ENCODE results near the gene KIAA1328.
A peak's percentile ranks its signal among the peaks of the same experiment; 100 is the strongest.

The KIAA1328 gene

DNA sequence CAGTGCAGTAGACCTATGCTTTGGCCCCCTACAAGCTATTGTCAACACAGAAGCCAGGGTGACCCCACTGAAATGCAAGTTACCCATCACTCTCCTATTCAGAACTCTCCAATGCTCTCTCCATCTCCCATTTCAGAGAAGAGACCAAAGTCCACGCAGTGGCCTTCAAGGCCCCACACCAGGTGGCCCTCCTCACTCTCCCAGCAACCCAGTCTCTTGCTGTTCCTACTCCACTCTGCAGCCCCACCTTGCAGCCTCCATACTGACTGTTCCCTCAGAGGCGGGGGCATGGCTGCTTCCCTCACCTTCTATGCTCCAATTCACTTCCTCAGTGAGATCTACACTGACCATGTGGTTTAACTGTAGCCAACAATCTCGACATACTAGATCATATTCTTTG, 423.4 kb downstream of the KIAA1328 start:
- no peak overlapping the region for H3K27ac ChIP-seq
- no peak for TF ChIP-seq ZFX (IDR thresholded peaks at IDR 0.05)
- TF ChIP-seq, protein P1, sequence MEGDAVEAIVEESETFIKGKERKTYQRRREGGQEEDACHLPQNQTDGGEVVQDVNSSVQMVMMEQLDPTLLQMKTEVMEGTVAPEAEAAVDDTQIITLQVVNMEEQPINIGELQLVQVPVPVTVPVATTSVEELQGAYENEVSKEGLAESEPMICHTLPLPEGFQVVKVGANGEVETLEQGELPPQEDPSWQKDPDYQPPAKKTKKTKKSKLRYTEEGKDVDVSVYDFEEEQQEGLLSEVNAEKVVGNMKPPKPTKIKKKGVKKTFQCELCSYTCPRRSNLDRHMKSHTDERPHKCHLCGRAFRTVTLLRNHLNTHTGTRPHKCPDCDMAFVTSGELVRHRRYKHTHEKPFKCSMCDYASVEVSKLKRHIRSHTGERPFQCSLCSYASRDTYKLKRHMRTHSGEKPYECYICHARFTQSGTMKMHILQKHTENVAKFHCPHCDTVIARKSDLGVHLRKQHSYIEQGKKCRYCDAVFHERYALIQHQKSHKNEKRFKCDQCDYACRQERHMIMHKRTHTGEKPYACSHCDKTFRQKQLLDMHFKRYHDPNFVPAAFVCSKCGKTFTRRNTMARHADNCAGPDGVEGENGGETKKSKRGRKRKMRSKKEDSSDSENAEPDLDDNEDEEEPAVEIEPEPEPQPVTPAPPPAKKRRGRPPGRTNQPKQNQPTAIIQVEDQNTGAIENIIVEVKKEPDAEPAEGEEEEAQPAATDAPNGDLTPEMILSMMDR (conservative IDR thresholded peaks at IDR 0.05) = no peak

DNA sequence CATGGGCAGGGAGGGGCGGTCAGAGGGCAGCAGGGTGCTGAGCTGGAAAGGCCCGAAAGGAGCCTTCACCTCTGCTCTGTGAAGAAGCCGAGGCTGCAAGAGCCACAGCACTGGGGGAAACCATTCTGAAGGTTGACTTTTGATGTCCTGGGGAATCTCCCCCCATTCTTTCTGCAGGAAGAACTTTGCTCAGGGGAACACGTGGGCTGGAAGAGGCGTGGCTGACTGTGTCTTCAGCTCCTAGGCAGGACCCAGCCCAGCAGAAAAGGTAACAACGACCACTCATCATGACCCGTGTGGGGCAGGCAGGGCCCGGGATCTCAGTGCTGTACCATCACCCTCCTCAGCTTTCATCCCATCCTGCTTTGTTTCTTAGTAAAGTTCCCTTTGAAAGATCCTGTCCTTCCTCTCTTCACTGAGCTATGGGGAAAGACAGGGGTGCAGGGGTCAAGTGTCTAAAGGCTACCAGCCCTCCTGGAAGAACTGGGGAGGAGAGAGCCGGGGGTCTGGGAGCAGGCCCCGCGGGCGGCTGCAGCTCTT, 424.0 kb downstream of the KIAA1328 start:
- TF ChIP-seq, protein P1 (conservative IDR thresholded peaks at IDR 0.05) = no peak
- no peak for TF ChIP-seq ZFX (IDR thresholded peaks at IDR 0.05)
- peak overlapping the region; percentile 28; the same call in 1 of the 2 replicates for H3K27ac ChIP-seq

GRCh38 chr18:37253394-37254235, 424.7 kb downstream of the KIAA1328 start:
- H3K27ac ChIP-seq = peak overlapping the region; percentile 28; the same call in 1 of the 2 replicates

GRCh38 chr18:37254236-37254754, 425.4 kb downstream of the KIAA1328 start:
- TF ChIP-seq, protein P1 (conservative IDR thresholded peaks at IDR 0.05) = no peak
- no peak for TF ChIP-seq ZFX (IDR thresholded peaks at IDR 0.05)
- H3K27ac ChIP-seq = no peak overlapping the region

More at GRCh38 chr18:37253394-37254235, 424.7 kb downstream of the KIAA1328 start:
- TF ChIP-seq, protein P1 (conservative IDR thresholded peaks at IDR 0.05) = no peak; the same call in 1 of the 2 replicates
- TF ChIP-seq ZFX (IDR thresholded peaks at IDR 0.05) = 0 out of 2 replicates have a peak, but pooled peaks have one; percentile 12

DNA sequence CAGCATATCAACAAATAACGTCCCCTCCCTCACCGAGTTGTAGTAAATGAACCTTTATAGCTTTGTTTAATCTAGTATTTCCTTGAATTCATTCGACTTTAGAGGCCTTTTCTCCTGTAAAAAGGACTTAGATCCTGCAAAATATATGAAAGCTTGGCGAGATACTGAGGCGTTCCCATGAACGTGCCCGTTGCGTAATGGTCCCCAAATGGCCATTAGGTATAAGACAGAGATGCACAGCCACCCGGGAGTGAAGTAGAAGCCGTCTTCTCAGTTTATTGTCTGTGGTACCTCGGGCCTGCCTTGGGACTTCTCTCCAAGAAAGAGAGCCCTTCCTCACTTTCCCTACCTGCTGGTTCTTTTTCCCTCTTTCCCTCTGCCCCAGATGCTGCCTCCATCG, 426.0 kb downstream of the KIAA1328 start:
- TF ChIP-seq, protein P1 (conservative IDR thresholded peaks at IDR 0.05) = no peak
- TF ChIP-seq ZFX (IDR thresholded peaks at IDR 0.05) = no peak
- no peak overlapping the region for H3K27ac ChIP-seq

- no peak for TF ChIP-seq ZFX (IDR thresholded peaks at IDR 0.05)
- TF ChIP-seq, protein P1 (conservative IDR thresholded peaks at IDR 0.05) = no peak
- H3K27ac ChIP-seq = no peak overlapping the region
Observed at GRCh38 chr18:37258131-37258530, 429.2 kb downstream of the KIAA1328 start.

DNA sequence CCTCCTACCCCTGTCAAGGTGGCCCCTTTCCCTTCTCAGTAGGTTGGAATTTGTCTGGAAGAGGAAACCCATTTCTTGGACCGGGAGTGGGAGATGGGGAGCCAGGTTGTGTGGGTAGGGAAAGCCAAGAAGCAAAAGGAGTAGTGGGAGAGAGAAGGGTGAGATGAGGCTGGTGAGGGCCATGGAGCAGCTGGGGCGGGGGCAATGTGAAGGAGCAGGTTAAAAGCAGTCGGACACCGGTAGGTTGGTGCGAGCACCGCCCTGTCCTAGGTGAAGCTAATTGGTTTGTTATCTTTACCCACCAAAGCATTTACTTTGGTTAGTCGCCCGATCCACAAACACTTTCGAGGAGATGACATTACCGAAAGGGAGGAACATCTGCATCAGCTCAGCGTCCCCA, 429.9 kb downstream of the KIAA1328 start:
- TF ChIP-seq, protein P1 (conservative IDR thresholded peaks at IDR 0.05) = no peak
- TF ChIP-seq ZFX (IDR thresholded peaks at IDR 0.05) = no peak
- H3K27ac ChIP-seq = no peak overlapping the region

Measured in C4-2B (cell line).